ENCODE measurements around the gene ACR. TPM values are rescaled to one million over a fixed set of nuclear protein-coding genes. Genes with fewer than 3 reads are reported as not detected.
A peak's percentile ranks its signal among the peaks of the same experiment; 100 is the strongest.

ACR gene
- total RNA-seq, 2 donors from 2014 or later = not detected

DNA sequence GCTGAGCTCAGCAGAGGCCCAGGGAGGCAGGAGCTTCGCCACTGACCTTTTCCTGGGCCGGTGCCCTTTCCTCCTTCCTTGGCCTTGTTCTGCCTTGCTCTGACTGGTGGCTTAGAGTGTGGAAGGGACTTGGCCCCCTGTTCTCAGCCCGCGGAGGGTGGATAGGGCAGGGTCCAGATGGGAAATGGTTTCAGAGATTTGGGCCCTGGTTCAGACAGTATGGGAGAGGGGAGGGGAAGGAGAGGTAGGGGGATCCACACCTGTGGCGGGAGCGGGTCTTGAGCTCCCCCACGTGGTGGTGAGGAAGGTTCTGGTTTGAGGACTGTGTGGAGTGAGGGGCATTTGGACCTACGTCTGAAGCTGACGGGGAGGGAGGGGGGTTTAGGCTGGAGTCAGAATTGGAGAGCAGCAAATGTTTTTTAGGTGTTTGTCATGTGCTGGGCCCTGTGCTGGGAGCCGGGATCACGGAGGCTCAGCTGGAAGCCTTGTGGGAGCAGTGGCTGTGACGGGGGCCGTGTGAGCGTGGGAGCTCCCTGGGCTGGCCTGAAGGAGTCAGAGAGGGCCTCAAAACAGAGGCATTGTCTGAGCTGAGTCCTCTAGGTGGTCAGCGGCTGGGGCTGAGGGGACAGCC lies 38.1 kb upstream of the ACR start:
- WGBS, 2 donors = 79 to 82% methylated on average over 14 of the region's 15 CpGs
- peaks cover 13% of the 10 kb centered on the region for H3K4me1 ChIP-seq
- H3K27ac ChIP-seq = no peak overlapping the region
- intact Hi-C loops (cut with DNase I) = no loop called here
- no peaks in the 10 kb centered on the region for H3K27me3 ChIP-seq
- DNase-seq = peak in 2 of 4 donors; percentile 8 to 10
- H3K4me3 ChIP-seq = no peak overlapping the region
- no peaks in the 10 kb centered on the region for H3K36me3 ChIP-seq (replicated peaks in 1 of 2; ENCODE audit: insufficient read depth in 1 of 2, low read depth in 2 of 2)
- no peaks in the 10 kb centered on the region for H3K9me3 ChIP-seq
- ATAC-seq = no peak
- TF ChIP-seq, protein P1, sequence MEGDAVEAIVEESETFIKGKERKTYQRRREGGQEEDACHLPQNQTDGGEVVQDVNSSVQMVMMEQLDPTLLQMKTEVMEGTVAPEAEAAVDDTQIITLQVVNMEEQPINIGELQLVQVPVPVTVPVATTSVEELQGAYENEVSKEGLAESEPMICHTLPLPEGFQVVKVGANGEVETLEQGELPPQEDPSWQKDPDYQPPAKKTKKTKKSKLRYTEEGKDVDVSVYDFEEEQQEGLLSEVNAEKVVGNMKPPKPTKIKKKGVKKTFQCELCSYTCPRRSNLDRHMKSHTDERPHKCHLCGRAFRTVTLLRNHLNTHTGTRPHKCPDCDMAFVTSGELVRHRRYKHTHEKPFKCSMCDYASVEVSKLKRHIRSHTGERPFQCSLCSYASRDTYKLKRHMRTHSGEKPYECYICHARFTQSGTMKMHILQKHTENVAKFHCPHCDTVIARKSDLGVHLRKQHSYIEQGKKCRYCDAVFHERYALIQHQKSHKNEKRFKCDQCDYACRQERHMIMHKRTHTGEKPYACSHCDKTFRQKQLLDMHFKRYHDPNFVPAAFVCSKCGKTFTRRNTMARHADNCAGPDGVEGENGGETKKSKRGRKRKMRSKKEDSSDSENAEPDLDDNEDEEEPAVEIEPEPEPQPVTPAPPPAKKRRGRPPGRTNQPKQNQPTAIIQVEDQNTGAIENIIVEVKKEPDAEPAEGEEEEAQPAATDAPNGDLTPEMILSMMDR (IDR thresholded peaks at IDR 0.05) = peak in 1 of 7 experiments; percentile 14
- TF ChIP-seq POLR2A (IDR thresholded peaks at IDR 0.05) = no peak

- no peak overlapping the region for H3K4me3 ChIP-seq
- H3K36me3 ChIP-seq (replicated peaks in 1 of 2; ENCODE audit: insufficient read depth in 1 of 2, low read depth in 2 of 2) = no peaks in the 10 kb centered on the region
- TF ChIP-seq POLR2A (IDR thresholded peaks at IDR 0.05) = no peak
- TF ChIP-seq, protein P1 (IDR thresholded peaks at IDR 0.05) = no peak
- no peaks in the 10 kb centered on the region for H3K27me3 ChIP-seq
- 79 to 80% methylated on average over 11 to 19 of the region's 19 CpGs for WGBS, 2 donors
- intact Hi-C loops (cut with DNase I) = no loop called here
- no peak overlapping the region for H3K27ac ChIP-seq
- no peak for ATAC-seq
- peak in 2 of 4 donors; percentile 4 to 9 for DNase-seq
- H3K9me3 ChIP-seq = no peaks in the 10 kb centered on the region
- H3K4me1 ChIP-seq = peaks cover 13% of the 10 kb centered on the region
These were observed 37.5 kb upstream of the ACR start for GRCh38 chr22:50700387-50701075.

DNA sequence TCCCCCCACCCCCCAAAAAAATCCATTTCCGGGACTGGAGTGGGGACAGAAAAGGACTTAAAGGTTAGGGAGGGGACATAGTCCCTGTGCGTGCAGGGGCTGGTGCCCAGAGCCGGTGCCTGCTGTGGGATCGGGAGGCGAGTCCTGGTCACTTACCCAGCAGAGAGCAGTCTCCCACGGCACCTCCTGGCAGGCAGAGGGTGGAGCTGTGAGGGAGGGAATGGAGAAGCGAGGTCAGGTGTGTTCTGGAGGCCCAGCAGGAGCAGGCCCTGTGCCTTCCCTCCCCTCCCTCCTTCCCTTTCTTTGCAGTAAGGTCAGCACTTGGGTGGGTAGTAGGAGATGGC lies 37.0 kb upstream of the ACR start:
- Histone ChIP-seq H3K4me3 (no peak overlapping the region), H3K27me3 (no peaks in the 10 kb centered on the region), H3K4me1 (peaks cover 13% of the 10 kb centered on the region), H3K9me3 (no peaks in the 10 kb centered on the region), H3K36me3 (replicated peaks in 1 of 2; ENCODE audit: insufficient read depth in 1 of 2, low read depth in 2 of 2) (no peaks in the 10 kb centered on the region), H3K27ac (no peak overlapping the region)
- DNase-seq (peak in 2 of 4 donors; percentile 6 to 12), ATAC-seq (no peak)
- intact Hi-C loops (cut with DNase I) = no loop called here
- TF ChIP-seq, protein P1 (IDR thresholded peaks at IDR 0.05) = no peak
- TF ChIP-seq POLR2A (IDR thresholded peaks at IDR 0.05) = no peak
- 59 to 67% methylated on average over 6 to 7 of the region's 7 CpGs for WGBS, 2 donors

DNA sequence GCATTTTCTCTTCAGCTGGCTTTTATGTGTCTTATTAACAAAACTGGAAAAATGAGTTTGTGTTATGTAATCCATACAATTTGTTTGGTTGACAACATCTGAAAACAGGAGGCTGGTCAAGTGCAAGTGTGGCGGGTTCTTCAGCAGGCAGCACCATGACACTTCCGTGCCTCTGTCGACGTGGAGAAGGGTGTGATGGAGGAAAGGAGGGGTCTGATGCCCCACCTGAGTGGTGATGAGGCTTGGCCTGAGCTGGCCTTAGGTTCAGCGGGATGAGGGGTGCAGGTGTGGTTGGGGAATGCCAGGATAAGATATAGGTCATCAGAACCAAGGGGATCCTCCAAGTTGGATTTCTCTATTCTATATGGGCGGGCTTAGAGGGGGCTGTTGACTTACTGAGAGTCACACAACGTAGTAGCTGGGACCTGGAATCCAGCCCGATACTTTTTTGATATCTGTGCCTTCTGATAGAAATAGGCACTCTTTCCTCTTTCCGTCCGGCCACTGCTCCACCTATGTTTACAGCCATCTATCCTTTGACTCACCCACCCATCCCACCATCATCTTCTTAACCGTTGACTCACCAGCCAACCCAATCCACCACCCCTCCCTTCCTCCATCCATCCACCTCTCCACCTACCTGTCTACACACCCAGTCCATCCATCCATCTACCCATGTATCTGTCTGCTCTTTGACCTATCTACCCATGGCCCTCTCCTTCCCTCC lies 36.4 kb upstream of the ACR start:
- Histone ChIP-seq H3K4me1 (peaks cover 11% of the 10 kb centered on the region), H3K27ac (no peak overlapping the region), H3K27me3 (no peaks in the 10 kb centered on the region), H3K4me3 (no peak overlapping the region), H3K36me3 (replicated peaks in 1 of 2; ENCODE audit: insufficient read depth in 1 of 2, low read depth in 2 of 2) (no peaks in the 10 kb centered on the region), H3K9me3 (no peaks in the 10 kb centered on the region)
- no peak for TF ChIP-seq POLR2A (IDR thresholded peaks at IDR 0.05)
- TF ChIP-seq, protein P1 (IDR thresholded peaks at IDR 0.05) = no peak
- intact Hi-C loops (cut with DNase I) = no loop called here
- no peak for ATAC-seq
- peak in 2 of 4 donors; percentile 1 to 3 for DNase-seq
- 70 to 83% methylated on average over 11 of the region's 11 CpGs for WGBS, 2 donors

Data from body of pancreas (tissue), 4 donors.